Suppressor macrophage treated with lipopolysaccharide for 4 hours (primary cell): Measurements from ENCODE around the gene SMIM41.

Experiments
- DNase-seq: peaks from one replicate; pipeline ENCODE4 v3.0.0-alpha.2; 2020

Gene SMIM41

GRCh38 chr12:52079576-52080402 lies at the start of gene SMIM41:
TSS of gene SMIM41 (plus strand) at chr12:52079704. CDS start at chr12:52079780, 76 bp downstream.
- no peak for DNase-seq

GRCh38 chr12:52032446-52032803 lies 47.1 kb upstream of the SMIM41 start:
- DNase-seq: no peak

GRCh38 chr12:52032804-52033445 lies 46.6 kb upstream of the SMIM41 start:
- peak; percentile 96 for DNase-seq

GRCh38 chr12:52033446-52034140 lies 45.9 kb upstream of the SMIM41 start:
- DNase-seq: no peak

- DNase-seq: no peak
Measured at GRCh38 chr12:52035190-52035589, 44.3 kb upstream of the SMIM41 start.

- no peak for DNase-seq
Measured at GRCh38 chr12:52035926-52036325, 43.6 kb upstream of the SMIM41 start.

GRCh38 chr12:52036587-52037171 lies 42.8 kb upstream of the SMIM41 start:
- DNase-seq: peak; percentile 77

- peak; percentile 21 for DNase-seq
Measured at GRCh38 chr12:52037248-52037861, 42.1 kb upstream of the SMIM41 start.

GRCh38 chr12:52038447-52038846 lies 41.1 kb upstream of the SMIM41 start:
- peak; percentile 46 for DNase-seq

- no peak for DNase-seq
Measured at GRCh38 chr12:52041035-52041434, 38.5 kb upstream of the SMIM41 start.

GRCh38 chr12:52041695-52042123 lies 37.8 kb upstream of the SMIM41 start:
- DNase-seq: no peak

GRCh38 chr12:52042706-52043385 lies 36.7 kb upstream of the SMIM41 start:
- DNase-seq: no peak

GRCh38 chr12:52043386-52044212 lies 35.9 kb upstream of the SMIM41 start:
- no peak for DNase-seq

- DNase-seq: no peak
Measured at GRCh38 chr12:52044292-52044983, 35.1 kb upstream of the SMIM41 start.

GRCh38 chr12:52045794-52046199 lies 33.7 kb upstream of the SMIM41 start:
- DNase-seq: peak; percentile 86

GRCh38 chr12:52046859-52047258 lies 32.6 kb upstream of the SMIM41 start:
- no peak for DNase-seq

GRCh38 chr12:52049286-52049685 lies 30.2 kb upstream of the SMIM41 start:
- DNase-seq: no peak

GRCh38 chr12:52049688-52050087 lies 29.8 kb upstream of the SMIM41 start:
- no peak for DNase-seq

GRCh38 chr12:52050116-52050757 lies 29.3 kb upstream of the SMIM41 start:
- peak; percentile 76 for DNase-seq
